IMR-90 (cell line): ENCODE data around the gene PCDHA5.
"Not testable (repeated sequence)": the region's sequence is repeated elsewhere in the genome, so short reads cannot be mapped to it uniquely, and the experiment has no call there.

Source experiments
- CTCF ChIP-seq: conservative IDR thresholded peaks from 2 replicates; pipeline ENCODE4 v1.5.1; 2012; ENCODE audit warnings: mild to moderate bottlenecking, low read depth, low read length, improper control_type of control experiment
- MAFK ChIP-seq: IDR thresholded peaks from 2 replicates; pipeline ENCODE4 v1.6.1; 2012; ENCODE audit warnings: low read depth, low read length, improper control_type of control experiment
- RFX5 ChIP-seq: IDR thresholded peaks from 2 replicates; pipeline ENCODE4 v1.8.0; 2012; ENCODE audit warnings: low read depth, mild to moderate bottlenecking, low read length, moderate library complexity

GRCh38 chr5:140834439-140835008 lies 13.1 kb downstream of the PCDHA5 start:
- TF ChIP-seq CTCF, MAFK, RFX5: not testable (repeated sequence)
